ENCODE measurements around the gene ASTL.
"Not testable (repeated sequence)": the region's sequence is repeated elsewhere in the genome, so short reads cannot be mapped to it uniquely, and the experiment has no call there.

ASTL gene

GRCh38 chr2:96145036-96145847, 6.9 kb upstream of the ASTL start, which contains the start of gene DUSP2:
TSS of gene DUSP2 (minus strand) at chr2:96145440. CDS start at chr2:96145354, 86 bp downstream.
- DNase-seq = no peak

- DNase-seq = no peak
These were observed 6.3 kb upstream of the ASTL start for GRCh38 chr2:96144481-96145035.

DNA sequence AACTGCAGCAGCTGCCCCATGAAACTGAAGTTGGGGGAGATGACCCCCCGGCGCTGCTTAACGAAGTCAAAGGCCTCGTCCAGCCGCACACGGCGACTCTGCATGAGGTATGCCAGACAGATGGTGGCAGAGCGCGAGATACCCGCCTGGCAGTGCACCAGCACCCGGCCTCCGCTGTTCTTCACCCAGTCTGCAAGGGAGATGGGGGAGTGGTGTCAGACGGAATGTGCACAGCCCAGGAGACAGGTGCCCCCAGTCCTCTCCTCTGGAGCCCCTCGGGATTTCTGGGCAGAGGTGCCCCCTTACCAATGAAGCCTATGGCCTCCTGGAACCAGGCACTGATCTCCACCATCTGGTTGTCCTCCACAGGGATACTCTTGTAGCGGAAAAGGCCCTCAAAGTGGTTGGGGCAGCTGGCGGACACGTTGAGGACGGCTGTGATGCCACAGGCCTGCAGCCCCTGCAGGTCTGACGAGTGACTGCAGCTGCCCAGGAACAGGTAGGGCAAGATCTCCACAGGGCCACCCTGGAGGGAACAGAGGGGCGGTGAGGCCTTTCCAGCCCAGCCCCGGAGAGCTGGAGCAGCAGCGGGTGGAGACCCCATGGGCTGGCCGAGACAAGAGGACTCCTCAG, 5.7 kb upstream of the ASTL start:
- peak; percentile 10 for DNase-seq

DNA sequence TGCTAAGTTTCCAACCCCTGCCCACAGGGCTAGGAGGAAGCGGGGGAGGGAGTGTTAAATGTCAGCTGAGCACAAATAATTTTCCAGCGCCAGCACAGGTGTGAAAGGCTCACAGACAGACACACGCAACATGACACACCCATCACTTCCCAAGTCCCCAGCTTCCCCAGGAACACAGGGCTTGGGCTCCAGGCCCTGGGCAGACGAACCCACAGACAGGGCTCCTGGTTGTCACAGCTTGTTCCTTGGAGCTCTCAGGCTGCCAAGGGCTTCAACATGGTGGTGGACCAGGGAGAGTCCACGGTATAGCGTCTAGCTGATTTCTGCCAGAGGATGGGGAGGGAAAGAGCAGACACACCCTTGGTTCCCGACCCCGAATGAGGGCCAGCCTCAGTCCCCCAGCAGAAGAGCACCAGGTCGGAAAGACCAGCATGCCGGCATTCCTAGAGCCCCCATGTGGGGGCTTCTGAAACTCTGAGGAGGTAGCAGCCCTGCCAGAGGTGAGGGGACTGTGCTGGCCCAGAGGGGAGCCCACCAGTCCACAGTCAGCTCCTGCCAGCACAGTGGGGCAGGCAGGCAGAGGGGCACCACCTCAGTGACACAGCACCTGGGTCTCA, 5.0 kb upstream of the ASTL start:
- DNase-seq = no peak

DNA sequence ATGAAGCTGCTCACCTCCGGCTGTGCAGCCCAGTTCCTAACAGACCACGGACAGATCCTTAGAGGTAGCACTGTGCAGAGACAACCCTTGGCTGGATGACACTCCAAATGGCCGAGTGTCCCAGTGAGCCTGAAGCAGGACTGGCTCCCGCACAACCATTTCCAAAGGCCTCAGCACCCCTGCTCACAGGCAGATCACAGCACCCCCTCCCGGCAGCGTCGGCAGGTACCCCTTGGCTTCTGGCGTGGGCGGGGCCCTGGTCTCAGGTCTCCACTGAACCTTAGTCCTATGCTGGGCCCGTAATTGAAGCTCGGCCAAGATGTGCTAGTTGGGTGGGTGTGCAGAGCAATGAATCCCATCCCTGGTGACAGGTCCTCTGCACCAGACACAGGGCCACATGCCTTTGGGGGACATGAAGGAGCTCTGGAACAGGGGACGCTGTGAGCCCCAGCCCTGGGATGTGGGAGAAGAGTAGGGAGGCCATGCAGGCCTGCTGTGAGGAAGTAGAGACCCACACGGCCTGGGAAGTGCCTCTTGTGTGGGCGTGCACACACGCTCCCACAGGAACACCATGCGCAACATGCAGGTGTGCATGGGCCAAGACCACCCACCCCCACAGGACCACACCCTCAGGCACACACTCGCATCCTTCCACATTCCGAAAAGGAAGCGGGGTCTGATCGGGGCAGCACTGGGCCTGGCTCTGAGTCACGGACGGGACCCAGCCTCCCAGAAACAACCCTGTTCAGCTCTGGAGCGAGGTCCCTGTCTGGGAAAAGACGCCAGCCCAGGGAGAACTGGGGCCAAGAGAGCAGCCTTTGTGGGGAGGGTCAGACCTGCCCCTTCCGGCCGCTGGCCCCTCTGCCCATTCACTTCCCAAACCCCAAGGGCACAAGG, 4.2 kb upstream of the ASTL start:
- DNase-seq = no peak

DNA sequence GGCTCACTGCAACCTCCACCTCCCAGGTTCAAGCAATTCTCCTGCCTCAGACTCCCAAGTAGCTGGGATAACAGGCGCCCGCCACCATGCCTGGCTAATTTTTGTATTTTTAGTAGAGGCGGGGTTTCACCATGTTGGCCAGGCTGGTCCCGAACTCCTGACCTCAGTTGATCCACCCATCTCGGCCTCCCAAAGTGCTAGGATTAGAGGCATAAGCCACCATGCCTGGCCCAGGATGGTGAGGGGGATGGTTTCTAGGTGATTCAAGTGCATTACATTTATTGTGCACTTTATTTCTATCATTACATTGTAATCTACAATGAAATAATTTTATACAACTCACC, 3.3 kb upstream of the ASTL start:
- not testable (repeated sequence) for DNase-seq

DNA sequence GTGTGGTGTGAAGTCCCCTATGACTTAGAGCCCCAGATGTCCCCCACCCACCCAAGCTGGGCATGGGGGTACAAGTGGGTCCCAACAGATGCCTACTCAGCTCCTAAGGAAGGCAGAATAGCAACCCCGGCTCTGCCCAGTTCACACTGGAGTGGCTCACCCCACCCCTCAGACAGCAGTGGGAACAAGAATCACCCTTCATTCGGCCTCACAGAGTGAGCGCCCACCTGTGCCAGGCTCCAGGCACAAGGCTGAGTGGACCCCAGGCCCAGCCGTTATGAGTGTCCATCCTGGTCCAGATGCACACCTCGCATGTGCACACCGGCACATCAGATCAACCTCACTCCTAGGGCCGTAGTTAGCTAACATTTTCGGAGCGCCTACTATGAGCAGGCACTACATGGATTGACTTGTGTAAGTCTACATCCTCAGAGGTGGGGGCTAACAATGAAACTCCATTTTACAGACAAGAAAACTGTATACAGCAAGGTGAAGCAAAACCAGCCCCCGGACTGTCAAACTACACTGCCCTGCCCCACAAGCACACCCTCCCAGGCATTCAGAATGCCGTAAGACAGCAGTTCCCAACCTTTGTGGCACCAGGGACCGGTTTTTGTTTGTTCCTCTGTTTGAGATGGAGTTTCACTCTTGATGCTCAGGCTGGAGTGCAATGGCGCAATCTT, 2.8 kb upstream of the ASTL start:
- DNase-seq = no peak

GRCh38 chr2:96139181-96139758, 968 bp upstream of the ASTL start:
- no peak for DNase-seq

GRCh38 chr2:96137321-96138178, 752 bp downstream of the ASTL start:
- no peak for DNase-seq

DNA sequence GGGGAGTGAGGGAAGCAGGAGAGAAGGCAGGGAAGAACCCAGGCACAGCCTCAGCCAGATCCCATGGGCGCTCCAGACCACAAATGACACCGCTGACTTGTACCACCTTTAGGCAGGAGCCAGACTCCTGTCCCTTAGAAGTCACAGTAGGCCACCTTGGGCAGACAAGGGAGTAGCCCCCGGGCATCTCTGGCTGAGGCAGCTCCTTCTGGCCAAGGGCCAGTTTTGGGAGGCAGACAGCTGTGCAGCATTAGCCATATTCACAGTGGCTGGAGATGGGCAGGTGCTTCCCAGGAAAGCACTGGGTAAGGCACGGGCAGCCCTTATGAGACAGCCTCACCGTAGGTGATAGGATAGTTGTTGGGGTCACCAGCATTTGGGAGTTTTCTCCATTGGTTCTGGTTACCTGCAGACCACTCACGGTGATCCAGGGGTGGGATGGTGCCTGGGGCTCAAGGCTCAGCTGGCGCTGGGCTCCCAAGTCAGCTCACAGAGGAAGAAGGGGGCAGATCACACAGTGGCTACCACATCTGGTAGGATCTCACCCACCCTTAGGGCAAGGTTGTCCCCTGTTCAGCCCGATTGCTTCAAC, 2.1 kb downstream of the ASTL start:
- no peak for DNase-seq

DNA sequence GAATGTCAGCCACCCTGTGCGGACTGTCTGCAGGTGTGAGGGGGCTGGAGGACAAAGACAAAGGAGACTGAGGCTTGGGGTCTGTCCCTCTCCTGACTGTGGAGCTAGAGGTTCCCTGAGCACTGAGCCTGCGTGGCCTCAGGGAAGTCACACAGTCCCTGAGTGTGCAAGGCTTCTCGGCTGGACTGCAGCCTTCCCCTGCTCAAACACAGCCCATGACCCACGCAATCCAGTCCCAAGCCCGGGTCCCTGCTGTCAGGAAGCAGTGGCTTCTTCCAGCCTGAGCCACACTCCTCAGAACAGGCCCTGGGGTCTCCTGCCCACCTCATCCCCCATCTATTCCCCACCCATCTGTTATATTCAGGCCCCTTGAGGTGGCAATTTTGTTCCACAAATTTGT, 2.7 kb downstream of the ASTL start:
- no peak for DNase-seq

GRCh38 chr2:96135171-96135570, 3.1 kb downstream of the ASTL start:
- no peak for DNase-seq

GRCh38 chr2:96134421-96134820, 3.9 kb downstream of the ASTL start:
- DNase-seq = no peak

DNA sequence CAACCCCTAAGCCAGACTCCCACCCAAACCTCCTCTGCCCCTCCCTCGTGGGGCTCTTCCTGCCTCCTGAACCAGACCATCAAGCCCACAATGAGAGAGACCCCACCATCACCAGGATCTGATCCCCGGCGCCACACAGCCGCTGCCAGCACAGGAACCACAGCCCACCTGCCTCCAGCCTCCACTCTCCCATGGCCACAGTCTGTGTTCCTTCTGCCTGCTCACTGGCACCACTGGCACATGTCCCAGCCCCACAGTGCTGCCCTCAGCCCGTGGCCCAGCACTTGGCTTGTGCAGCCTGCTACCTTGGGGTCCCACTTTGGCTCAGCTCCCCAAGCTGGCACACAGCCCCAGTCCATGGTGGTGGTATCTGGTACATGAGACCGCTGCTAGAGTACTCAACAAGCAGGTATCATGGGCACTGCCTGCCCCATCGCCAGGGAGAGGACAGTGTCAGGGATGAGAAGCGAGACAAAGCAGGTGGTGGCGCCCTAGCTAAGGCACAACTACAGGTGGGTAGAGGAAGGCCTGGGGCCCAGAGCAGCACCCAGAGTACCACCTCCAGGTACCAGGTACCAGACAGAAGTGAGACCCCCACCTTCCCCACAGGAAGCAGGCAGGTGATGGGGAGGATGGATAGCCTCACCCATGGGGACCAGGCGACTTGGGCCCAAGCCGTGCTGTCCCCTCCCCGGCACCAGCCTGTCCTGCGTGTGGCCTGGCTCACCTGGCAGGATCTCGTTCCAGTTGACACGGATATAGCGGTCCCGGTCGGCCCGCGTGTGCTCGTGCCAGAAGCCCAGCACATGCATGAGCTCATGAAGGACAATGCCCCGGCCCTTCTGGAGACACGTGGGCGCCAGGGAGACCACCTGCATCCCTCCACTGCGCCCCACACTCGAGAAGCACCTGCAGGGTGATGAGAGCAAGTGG, 6.2 kb downstream of the ASTL start:
- no peak for DNase-seq

DNA sequence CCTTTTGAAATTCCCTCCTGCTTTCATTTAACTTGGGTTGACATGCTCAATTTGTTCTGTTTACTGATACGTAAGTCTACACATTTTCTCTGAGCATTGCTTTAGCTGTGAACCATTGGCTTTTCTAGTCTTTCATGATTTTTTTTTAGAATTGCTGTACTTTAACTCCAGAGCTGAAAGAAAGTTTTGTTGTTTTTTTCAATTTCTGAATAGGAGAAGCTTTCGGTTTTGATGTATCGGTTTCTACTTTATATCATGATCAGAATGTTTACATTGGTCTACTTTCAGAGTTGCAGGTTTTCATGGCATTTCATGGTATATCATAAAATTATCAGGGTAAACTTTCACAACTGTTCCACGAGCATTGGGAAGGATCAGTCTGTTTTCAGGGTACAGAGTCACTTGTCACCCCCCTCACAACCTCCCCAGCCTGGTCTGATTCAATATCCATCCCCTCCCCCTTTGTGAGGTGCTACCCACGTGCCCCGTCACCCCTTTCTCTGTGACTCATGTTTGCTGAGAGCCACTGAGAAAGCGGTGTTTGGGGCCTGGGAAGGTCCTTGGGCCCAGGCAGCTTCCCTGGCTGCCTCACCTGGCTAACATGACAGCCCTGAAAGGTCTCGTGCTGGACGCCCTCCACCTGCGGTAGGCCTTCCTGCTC, 7.0 kb downstream of the ASTL start:
- no peak for DNase-seq

DNA sequence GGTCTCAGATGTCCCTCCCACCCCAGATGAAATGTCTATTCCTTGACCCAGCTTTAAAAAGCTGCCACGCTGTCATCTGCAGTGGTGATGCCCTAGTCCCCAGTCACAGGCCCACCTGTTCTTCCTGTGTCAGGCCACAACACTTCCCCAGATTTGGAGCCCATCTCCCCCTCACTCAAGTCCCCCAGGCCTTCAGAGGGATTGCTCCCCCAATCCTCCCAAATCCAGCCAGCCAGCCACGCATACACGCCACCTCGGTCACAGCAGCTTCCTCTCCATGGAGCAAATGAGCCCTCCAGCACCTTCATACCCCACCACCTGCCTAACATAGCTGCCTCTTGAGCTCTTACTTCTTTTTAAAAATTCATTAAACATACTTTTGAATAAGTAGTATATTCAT, 7.8 kb downstream of the ASTL start:
- DNase-seq = no peak

DNA sequence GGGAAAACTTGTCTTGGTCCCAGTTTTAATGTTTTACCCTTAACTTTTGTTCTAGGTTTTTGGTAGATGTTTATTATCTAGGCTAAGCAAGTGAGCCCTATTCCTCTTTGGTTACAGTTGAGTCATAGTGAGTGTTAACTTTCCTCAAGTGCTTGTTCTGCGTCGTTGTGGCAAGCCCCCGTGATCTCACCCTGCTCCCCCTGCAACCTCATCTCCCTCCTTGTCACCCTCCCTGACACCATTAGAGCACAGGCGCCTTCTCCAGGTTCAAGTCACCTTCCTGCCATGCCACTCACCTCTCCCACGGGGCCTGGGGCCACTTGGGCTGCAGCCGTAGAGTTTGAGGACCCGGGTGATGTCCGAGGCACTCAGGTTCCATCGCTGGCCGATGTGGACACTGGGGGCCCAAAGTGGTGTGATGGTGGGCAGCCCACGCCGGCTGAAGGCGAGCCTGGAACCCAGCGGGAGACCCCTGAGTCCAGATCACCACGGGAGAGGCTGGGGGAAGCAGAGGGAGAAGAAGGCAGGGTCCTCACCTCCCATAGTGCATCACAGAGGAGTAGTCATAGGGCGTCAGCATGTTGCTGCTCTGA, 8.7 kb downstream of the ASTL start:
- no peak for DNase-seq

DNA sequence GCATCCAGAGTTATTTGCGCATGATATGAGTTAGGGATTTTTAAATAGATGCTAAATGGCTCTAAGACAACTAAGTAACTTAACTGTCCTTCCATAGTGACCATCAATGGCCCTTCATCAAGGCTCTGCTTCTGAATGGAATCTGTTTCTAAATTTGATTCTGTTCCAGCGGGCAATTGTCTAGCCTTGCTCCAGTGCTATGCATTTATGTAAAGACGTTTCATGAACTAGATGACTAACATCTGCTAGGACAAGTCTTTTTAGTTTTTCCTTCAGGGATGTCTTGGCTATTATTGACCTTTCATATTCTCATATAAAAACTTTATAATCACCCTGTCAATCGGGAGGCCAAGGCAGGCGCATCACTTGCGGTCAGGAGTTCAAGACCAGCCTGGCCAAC, 9.8 kb downstream of the ASTL start:
- no peak for DNase-seq

All from SHP77 treated with DMSO at 0.1 percent for 48 hours (cell line).